Psoas muscle (tissue), 8 donors: ENCODE results near the gene ASPHD2. TPM values are rescaled to one million over a fixed set of nuclear protein-coding genes. Genes with fewer than 3 reads are reported as not detected.

Source experiments
- ATAC-seq, 4 donors: fragments of 200-7000 bp; cut with Tn5 transposase; one replicate each; pipeline ENCODE4 v1.9.1; 2020; ENCODE audit warnings: moderate library complexity in 3 of 4, mild to moderate bottlenecking in 2 of 4
- DNase-seq, 2 donors: peaks; one replicate each; pipeline ENCODE4 v3.0.0-alpha.2; 2020
- H3K27ac ChIP-seq: fragments of 200-600 bp; one replicate; pipeline ENCODE4 v1.8.0; 2022
- H3K27me3 ChIP-seq, 3 donors: fragments of 200-600 bp in 1 of 3; one replicate each; pipeline versions ENCODE4 v1.6.1 to v1.8.0; 2013 to 2022; ENCODE audit warnings: low read length in 2 of 3, mild to moderate bottlenecking in 2 of 3, moderate library complexity in 1 of 3; ENCODE audit not compliant: insufficient read depth in 3 of 3
- H3K36me3 ChIP-seq, 2 donors: fragments of 200-600 bp in 1 of 2; one replicate each; pipeline versions ENCODE4 v1.6.1 to v1.8.0; 2013 to 2022; ENCODE audit warnings: low read depth in 1 of 2, mild to moderate bottlenecking in 1 of 2, moderate library complexity in 1 of 2; ENCODE audit not compliant: insufficient read depth in 1 of 2
- H3K4me1 ChIP-seq: fragments of 200-600 bp; one replicate; pipeline ENCODE4 v1.8.0; 2022
- H3K4me3 ChIP-seq: fragments of 200-600 bp; one replicate; pipeline ENCODE4 v1.8.0; 2022; ENCODE audit warnings: mild to moderate bottlenecking
- H3K9me3 ChIP-seq: fragments of 200-600 bp; one replicate; pipeline ENCODE4 v1.8.0; 2022
- WGBS, 3 donors: extraction: QIAGEN DNeasy Blood & Tissue Kit; methylation state at CpG; one replicate each; pipeline versions ENCODE4 v1.1.6 to v1.1.7; 2013; 5-methylcytosine and 5-hydroxymethylcytosine counted together
- intact Hi-C, 2 donors: fragments of 100-400 bp; cut with DNase I; formaldehyde crosslinking; loops; one replicate each; pipeline versions ENCODE4 v1.11.0 to v1.14.2; 2022
- polyA plus RNA-seq, 3 donors: library from polyadenylated mRNA; stranded (reverse); fragments of 200-250 nt; gene quantifications; one replicate each; pipeline ENCODE4 v1.2.3, GENCODE V29; 2013
- total RNA-seq, 4 donors: library from RNA; stranded (reverse); fragmentation: NEBNext Ultra II Directional in 2 of 4; extraction: Animal tissue kit (Norgen Biotek cat#: 25700) in 2 of 4; gene quantifications; one replicate each; pipeline versions ENCODE4 v1.2.1 to v1.2.4, GENCODE V29; 2021 to 2023
- TF ChIP-seq, protein P1 (sequence below): fragments of 200-600 bp; IDR thresholded peaks from one replicate; pipeline ENCODE4 v1.8.0; 2022; ENCODE audit warnings: antibody characterized with exemption
- donor health status: healthy with polysubstance abuse.
- donor health status: DM: no; HTN: no; CAD: no; lungs with moderate emphysema.
- donor health status: Bipolar disorder and iron deficiency.
- donor health status: healthy.
- donor health status: DM: yes; HTN: yes; CAD: no.
- donor health status: DM: no; HTN: no; CAD: no.
- donor health status: DM: no; HTN: no; CAD: no.
- donor health status: DM: yes; HTN: yes; CAD: no.

Gene ASPHD2
- total and polyA plus RNA-seq, 7 donors, result 0.04 to 0.38 (median 0.14) TPM; not detected in 1

DNA sequence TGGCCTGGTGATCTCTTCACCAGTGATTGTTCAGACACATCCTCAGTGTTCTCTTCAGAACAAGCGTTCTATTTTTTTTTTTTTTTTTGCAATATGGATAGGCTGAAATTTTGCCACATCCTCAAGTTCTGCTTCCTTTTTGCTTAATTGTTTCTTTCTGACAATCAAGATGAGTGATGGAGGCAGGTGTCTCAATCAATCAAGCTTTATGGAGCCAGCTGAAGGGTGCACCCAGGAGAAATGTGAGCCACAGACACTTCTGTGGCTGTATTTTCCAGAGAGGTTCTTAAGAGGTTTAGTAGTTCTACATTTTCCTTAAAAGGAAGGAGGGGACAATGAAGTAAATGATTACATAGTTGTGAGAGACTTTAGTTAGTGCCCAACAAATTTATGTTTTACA is 43.9 kb upstream of the ASPHD2 start:
- ATAC-seq, result no peak
- intact Hi-C loops, result no loop called here
- Histone ChIP-seq H3K27me3 (peaks cover 0 to 19% (median 0%) of the 10 kb centered on the region in 3 donors), H3K9me3 (no peaks in the 10 kb centered on the region), H3K4me1 (no peaks in the 10 kb centered on the region), H3K27ac (no peak overlapping the region), H3K36me3 (no peaks in the 10 kb centered on the region), H3K4me3 (no peak overlapping the region)
- WGBS, 3 donors, result 50 to 77% (median 75%) methylated on average over 1 of the region's 1 CpG
- no peak for DNase-seq
- TF ChIP-seq, protein P1, sequence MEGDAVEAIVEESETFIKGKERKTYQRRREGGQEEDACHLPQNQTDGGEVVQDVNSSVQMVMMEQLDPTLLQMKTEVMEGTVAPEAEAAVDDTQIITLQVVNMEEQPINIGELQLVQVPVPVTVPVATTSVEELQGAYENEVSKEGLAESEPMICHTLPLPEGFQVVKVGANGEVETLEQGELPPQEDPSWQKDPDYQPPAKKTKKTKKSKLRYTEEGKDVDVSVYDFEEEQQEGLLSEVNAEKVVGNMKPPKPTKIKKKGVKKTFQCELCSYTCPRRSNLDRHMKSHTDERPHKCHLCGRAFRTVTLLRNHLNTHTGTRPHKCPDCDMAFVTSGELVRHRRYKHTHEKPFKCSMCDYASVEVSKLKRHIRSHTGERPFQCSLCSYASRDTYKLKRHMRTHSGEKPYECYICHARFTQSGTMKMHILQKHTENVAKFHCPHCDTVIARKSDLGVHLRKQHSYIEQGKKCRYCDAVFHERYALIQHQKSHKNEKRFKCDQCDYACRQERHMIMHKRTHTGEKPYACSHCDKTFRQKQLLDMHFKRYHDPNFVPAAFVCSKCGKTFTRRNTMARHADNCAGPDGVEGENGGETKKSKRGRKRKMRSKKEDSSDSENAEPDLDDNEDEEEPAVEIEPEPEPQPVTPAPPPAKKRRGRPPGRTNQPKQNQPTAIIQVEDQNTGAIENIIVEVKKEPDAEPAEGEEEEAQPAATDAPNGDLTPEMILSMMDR, result no peak

DNA sequence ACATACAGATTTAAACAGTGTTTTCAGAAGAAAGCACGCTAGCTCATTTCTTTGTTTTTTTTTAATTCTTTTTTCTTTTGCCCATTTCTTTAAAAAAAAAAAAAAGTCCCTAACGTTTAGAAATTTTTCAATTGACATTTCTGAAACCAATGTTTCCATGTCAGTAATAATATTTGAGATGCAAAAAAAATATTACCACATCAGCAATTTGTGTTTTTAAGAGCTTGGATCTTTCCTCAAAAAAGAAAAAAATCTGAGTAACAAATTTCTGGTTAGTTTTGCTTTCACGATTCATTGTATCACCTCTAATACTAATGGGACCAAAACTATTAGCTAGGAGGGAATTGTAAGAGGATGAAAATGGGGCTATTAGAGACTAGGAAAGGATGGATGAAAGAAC is 39.9 kb upstream of the ASPHD2 start:
- DNase-seq, result no peak
- H3K4me1 ChIP-seq, result no peaks in the 10 kb centered on the region
- intact Hi-C loops, result no loop called here
- no peaks in the 10 kb centered on the region for H3K36me3 ChIP-seq
- TF ChIP-seq, protein P1, result no peak
- no peaks in the 10 kb centered on the region for H3K9me3 ChIP-seq
- H3K4me3 ChIP-seq, result no peak overlapping the region
- WGBS, 3 donors, result 70 to 85% (median 80%) methylated on average over 3 of the region's 3 CpGs
- peaks cover 0 to 3% (median 0%) of the 10 kb centered on the region in 3 donors for H3K27me3 ChIP-seq
- ATAC-seq, result no peak
- no peak overlapping the region for H3K27ac ChIP-seq

DNA sequence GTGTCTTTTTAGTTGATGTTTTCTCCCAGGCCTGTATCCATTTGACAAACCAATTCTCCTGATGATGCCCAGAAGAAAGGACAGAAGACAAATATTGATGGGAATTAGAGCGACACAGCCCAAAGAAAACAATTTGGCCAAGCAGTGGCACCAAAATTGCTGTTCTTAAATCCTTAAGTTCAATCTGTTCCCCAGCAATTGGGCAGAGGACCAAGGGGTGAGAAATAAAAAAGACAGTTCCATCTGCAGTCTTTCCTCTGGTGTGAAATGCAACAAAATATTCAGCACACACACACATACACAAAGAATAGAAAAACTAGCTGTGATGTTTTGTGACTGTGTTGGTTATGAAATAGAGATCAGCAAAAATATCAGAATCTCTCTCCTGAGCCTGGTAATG is 38.0 kb upstream of the ASPHD2 start:
- WGBS, 3 donors, result 76 to 79% (median 76%) methylated on average over 1 of the region's 1 CpG
- Histone ChIP-seq H3K4me3 (no peak overlapping the region), H3K27ac (no peak overlapping the region), H3K27me3 (peaks cover 0 to 3% (median 0%) of the 10 kb centered on the region in 3 donors), H3K9me3 (no peaks in the 10 kb centered on the region), H3K36me3 (no peaks in the 10 kb centered on the region), H3K4me1 (no peaks in the 10 kb centered on the region)
- ATAC-seq (no peak), DNase-seq (no peak)
- intact Hi-C loops, result loop anchor here in 1 of 2 donors (10.0 kb wide), 1 partner anchor 274 kb away; no protein-coding TSS in a partner anchor
- TF ChIP-seq, protein P1, result no peak

DNA sequence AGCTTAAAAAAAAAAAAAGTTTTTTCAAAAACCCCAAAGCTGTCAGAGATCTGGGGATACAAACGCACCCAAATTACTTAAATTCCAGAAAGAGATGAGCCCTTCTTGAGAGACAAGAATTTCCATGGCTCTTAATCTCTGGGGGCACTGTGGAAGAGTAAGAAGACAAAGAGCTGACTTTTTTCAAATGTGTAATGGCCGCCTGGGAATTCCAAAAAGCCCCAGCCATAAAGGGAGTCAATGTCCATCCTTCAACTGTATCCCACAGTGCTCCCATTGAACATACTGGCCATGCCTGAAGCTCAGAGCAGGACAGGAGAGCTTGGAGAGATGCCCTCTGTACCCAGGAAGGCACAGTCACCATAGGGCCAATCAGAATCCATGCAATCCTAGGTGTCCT is 37.4 kb upstream of the ASPHD2 start:
- TF ChIP-seq, protein P1, result no peak
- no peaks in the 10 kb centered on the region for H3K36me3 ChIP-seq
- no peaks in the 10 kb centered on the region for H3K9me3 ChIP-seq
- H3K27me3 ChIP-seq, result peaks cover 0 to 3% (median 0%) of the 10 kb centered on the region in 3 donors
- DNase-seq (no peak), ATAC-seq (no peak)
- no peak overlapping the region for H3K4me3 ChIP-seq
- H3K4me1 ChIP-seq, result no peaks in the 10 kb centered on the region
- H3K27ac ChIP-seq, result no peak overlapping the region
- intact Hi-C loops, result loop anchor here in 1 of 2 donors (10.0 kb wide), 1 partner anchor 273 kb away; no protein-coding TSS in a partner anchor
- 76 to 83% (median 78%) methylated on average over 2 of the region's 2 CpGs for WGBS, 3 donors

DNA sequence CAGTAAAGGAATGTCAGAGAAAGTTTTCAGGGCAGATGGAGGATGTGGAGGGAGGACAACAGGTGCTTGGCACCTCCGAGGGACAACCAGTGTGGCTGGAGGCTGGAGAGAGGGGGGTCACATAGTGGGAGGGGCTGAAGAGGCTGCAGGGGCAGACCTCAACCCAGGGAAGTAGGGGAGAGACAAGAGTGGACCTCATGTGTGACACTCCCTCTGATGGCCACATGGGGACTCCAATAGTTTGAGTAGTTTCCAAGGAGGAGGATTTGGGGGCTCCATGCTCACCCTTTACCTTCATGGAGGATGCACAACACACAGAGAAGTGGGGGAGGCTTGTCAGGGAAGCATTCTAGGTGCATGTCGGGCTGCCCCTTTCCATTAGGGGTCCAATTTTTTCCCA is 35.1 kb upstream of the ASPHD2 start:
- H3K4me3 ChIP-seq, result no peak overlapping the region
- TF ChIP-seq, protein P1, result no peak
- no peak overlapping the region for H3K27ac ChIP-seq
- H3K27me3 ChIP-seq, result no peaks in the 10 kb centered on the region
- H3K36me3 ChIP-seq, result no peaks in the 10 kb centered on the region
- DNase-seq (no peak), ATAC-seq (no peak)
- no peaks in the 10 kb centered on the region for H3K9me3 ChIP-seq
- WGBS, 3 donors, result 46 to 54% (median 48%) methylated on average over 2 of the region's 2 CpGs
- no peaks in the 10 kb centered on the region for H3K4me1 ChIP-seq
- intact Hi-C loops, result loop anchor here in 1 of 2 donors (10.0 kb wide), 1 partner anchor 271 kb away; no protein-coding TSS in a partner anchor
